SU-DHL-6 (cell line): ENCODE data around the gene DOK6.

Source experiments
- H2AFZ ChIP-seq: fragments of 200-600 bp; sonication (generic); 2 replicates; pipeline ENCODE4 v1.6.1; 2014; ENCODE audit warnings: low read depth, mild to moderate bottlenecking, moderate library complexity, mixed read lengths, antibody characterized with exemption, low read length; ENCODE audit not compliant: severe bottlenecking
- H3F3A ChIP-seq: fragments of 200-600 bp; shearing (Covaris generic); 2 replicates; pipeline ENCODE4 v1.6.0; 2016; ENCODE audit warnings: antibody characterized with exemption, mild to moderate bottlenecking; ENCODE audit not compliant: insufficient read depth
- H3K27ac ChIP-seq: fragments of 200-600 bp; sonication (generic); 2 replicates; pipeline ENCODE4 v1.5.1; 2016; ENCODE audit warnings: low read depth, mild to moderate bottlenecking, low read length, moderate library complexity, mixed read lengths
- H3K27me3 ChIP-seq: fragments of 200-600 bp; sonication (generic), shearing (Covaris generic); 2 replicates; pipeline ENCODE4 v1.6.0; 2014; ENCODE audit warnings: mild to moderate bottlenecking, low read length
- H3K36me3 ChIP-seq: fragments of 200-600 bp; sonication (generic); 2 replicates; pipeline ENCODE4 v1.6.1; 2014; ENCODE audit warnings: mild to moderate bottlenecking, low read length, mixed read lengths
- H3K4me2 ChIP-seq: fragments of 300-600, 200-600 bp; shearing (Covaris generic), sonication (generic); 2 replicates; pipeline ENCODE4 v1.6.0; 2014; ENCODE audit warnings: low read length, low read depth, mild to moderate bottlenecking; ENCODE audit not compliant: poor library complexity, severe bottlenecking
- H3K4me3 ChIP-seq: fragments of 200-600 bp; sonication (generic); 2 replicates; pipeline ENCODE4 v1.5.1; 2014; ENCODE audit warnings: antibody characterized with exemption, low read length, mild to moderate bottlenecking, mixed read lengths; ENCODE audit not compliant: insufficient read depth, poor library complexity, severe bottlenecking
- H3K79me2 ChIP-seq: fragments of 200-600 bp; sonication (generic); 2 replicates; pipeline ENCODE4 v1.6.1; 2014; ENCODE audit warnings: mild to moderate bottlenecking, low read length, moderate library complexity; ENCODE audit not compliant: insufficient read depth
- H3K9ac ChIP-seq: fragments of 200-600 bp; sonication (generic); 2 replicates; pipeline ENCODE4 v1.7.0; 2014; ENCODE audit warnings: mild to moderate bottlenecking, low read length
- H3K9me2 ChIP-seq: fragments of 200-600 bp; sonication (generic); replicated peaks from 2 replicates; pipeline ENCODE4 v1.6.1; 2014; ENCODE audit warnings: low read length; ENCODE audit not compliant: insufficient read depth
- H3K9me3 ChIP-seq: fragments of 200-600 bp; sonication (generic); 2 replicates; pipeline ENCODE4 v1.6.1; 2014; ENCODE audit warnings: low read length, mixed read lengths; ENCODE audit not compliant: insufficient read depth
- H4K20me1 ChIP-seq: fragments of 200-600 bp; sonication (generic); 2 replicates; pipeline ENCODE4 v1.6.1; 2014; ENCODE audit warnings: low read depth, mild to moderate bottlenecking, antibody characterized with exemption, low read length, moderate library complexity, mixed read lengths
- CTCF ChIP-seq: fragments of 200-600 bp; sonication (generic); IDR thresholded peaks from one replicate; pipeline ENCODE4 v1.5.1; 2017; ENCODE audit warnings: antibody characterized with exemption, mild to moderate bottlenecking, low read length, moderate library complexity; ENCODE audit not compliant: insufficient read depth, poor library complexity, severe bottlenecking
- EZH2phosphoT487 ChIP-seq: fragments of 200-600 bp; sonication (generic), shearing (Covaris generic); conservative IDR thresholded peaks from 2 replicates; pipeline ENCODE4 v1.6.1; 2018; ENCODE audit warnings: mild to moderate bottlenecking, antibody characterized with exemption, low read length, moderate library complexity, mixed read lengths

DOK6 gene

GRCh38 chr18:69840445-69840844 lies 439.8 kb downstream of the DOK6 start:
- no peak for TF ChIP-seq EZH2phosphoT487
- no peak for TF ChIP-seq CTCF
- H3K36me3 ChIP-seq, result no peaks in the 10 kb centered on the region
- no peaks in the 10 kb centered on the region for H4K20me1 ChIP-seq
- no peak overlapping the region for H3K9ac ChIP-seq
- no peaks in the 10 kb centered on the region for H3K9me3 ChIP-seq
- H2AFZ ChIP-seq, result no peak overlapping the region
- no peaks in the 10 kb centered on the region for H3F3A ChIP-seq
- H3K27ac ChIP-seq, result no peak overlapping the region
- H3K4me3 ChIP-seq, result no peak overlapping the region
- H3K27me3 ChIP-seq, result no peaks in the 10 kb centered on the region
- H3K79me2 ChIP-seq, result no peaks in the 10 kb centered on the region
- H3K9me2 ChIP-seq, result no peaks in the 10 kb centered on the region
- no peak overlapping the region for H3K4me2 ChIP-seq

GRCh38 chr18:69841117-69841516 lies 440.4 kb downstream of the DOK6 start:
- Histone ChIP-seq H3K79me2 (no peaks in the 10 kb centered on the region), H3K27me3 (no peaks in the 10 kb centered on the region), H3K27ac (no peak overlapping the region), H3F3A (no peaks in the 10 kb centered on the region), H3K9me2 (no peaks in the 10 kb centered on the region), H3K4me3 (no peak overlapping the region), H3K9me3 (no peaks in the 10 kb centered on the region), H2AFZ (no peak overlapping the region), H3K36me3 (no peaks in the 10 kb centered on the region), H3K9ac (no peak overlapping the region), H3K4me2 (no peak overlapping the region), H4K20me1 (no peaks in the 10 kb centered on the region)
- TF ChIP-seq CTCF, result no peak
- TF ChIP-seq EZH2phosphoT487, result no peak

GRCh38 chr18:69843015-69843414 lies 442.3 kb downstream of the DOK6 start:
- no peaks in the 10 kb centered on the region for H3K36me3 ChIP-seq
- H3K4me3 ChIP-seq, result no peak overlapping the region
- H3F3A ChIP-seq, result no peaks in the 10 kb centered on the region
- no peaks in the 10 kb centered on the region for H3K9me3 ChIP-seq
- H3K27me3 ChIP-seq, result no peaks in the 10 kb centered on the region
- H3K9me2 ChIP-seq, result no peaks in the 10 kb centered on the region
- H4K20me1 ChIP-seq, result no peaks in the 10 kb centered on the region
- H3K9ac ChIP-seq, result no peak overlapping the region
- no peak overlapping the region for H3K27ac ChIP-seq
- no peak overlapping the region for H3K4me2 ChIP-seq
- TF ChIP-seq EZH2phosphoT487, result no peak
- TF ChIP-seq CTCF, result no peak
- no peak overlapping the region for H2AFZ ChIP-seq
- no peaks in the 10 kb centered on the region for H3K79me2 ChIP-seq
